Amniotic stem cell (primary cell): ENCODE results near the gene CLN6.
A peak's percentile ranks its signal among the peaks of the same experiment; 100 is the strongest.
"Not testable (repeated sequence)": the region's sequence is repeated elsewhere in the genome, so short reads cannot be mapped to it uniquely, and the experiment has no call there.

Source experiments
- DNase-seq: peaks from one replicate; lab custom pipeline; 2025; lab: John Stamatoyannopoulos, UW

The CLN6 gene

DNA sequence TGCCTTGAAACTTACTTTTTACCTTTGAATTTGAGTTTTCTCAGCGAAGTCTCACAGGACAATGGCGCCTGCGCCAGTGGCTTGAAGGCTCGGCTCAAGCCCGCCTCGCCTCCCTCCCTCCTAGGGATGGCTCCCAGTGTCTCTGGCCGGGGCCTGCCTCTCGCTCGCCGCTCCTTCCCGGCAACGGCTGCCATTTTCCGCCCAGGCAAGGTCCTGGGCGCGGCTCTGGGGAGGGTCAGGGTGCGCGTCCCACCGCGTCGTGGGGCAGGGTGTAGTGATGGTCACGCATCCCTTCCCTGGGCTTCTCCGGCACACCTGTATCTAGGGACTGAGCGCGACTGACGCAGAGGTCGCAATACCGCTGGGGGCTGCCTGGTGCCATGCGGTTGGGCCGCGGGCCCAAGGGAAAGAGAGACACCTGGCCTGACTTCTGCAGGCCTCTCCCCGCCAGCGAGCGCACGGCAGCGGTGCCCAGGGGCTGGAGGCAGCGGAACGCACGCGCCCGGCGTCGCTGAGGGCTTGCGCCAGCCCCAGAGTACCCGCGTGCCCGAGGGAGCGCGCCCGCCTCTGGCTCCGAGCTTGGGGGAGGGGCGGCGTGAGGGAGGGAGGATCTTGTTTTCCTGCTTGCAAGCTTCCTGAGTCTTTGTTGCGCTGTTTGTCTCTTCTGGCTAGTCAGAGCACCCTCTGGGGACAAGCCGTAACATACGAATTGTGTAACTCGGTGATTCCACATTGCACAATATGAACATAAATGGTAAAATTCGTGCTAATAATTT is 27.3 kb upstream of the CLN6 start:
- DNase-seq = peak; percentile 63

DNA sequence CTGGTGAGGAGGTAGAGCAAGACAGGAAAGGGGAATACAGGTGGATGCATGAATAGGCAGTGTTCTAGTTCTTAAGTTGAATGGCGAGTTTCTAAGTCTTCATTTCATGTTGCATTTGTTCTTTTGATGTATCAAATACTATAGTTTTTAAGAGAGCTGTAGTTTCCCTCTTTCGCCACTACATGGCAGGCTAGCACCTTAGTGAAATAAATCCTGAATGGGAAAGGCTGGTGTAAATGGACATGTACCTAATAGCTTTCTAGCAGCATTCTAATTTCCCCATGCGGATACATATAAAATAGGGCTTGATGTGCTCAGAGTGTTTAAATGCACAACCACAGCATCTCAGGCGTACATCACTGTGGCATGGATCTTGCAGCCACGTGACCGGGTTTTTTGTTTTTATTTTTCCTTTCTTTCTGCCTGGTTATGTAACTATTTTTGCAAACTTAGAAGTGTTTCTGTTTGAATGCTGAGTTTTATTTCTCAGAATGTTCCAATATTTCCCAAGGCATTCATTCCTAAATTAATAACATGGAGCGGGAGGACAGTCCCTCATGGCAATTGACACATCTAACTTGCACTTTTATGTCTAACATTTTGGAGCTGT is 23.5 kb upstream of the CLN6 start:
- peak; percentile 43 for DNase-seq

DNA sequence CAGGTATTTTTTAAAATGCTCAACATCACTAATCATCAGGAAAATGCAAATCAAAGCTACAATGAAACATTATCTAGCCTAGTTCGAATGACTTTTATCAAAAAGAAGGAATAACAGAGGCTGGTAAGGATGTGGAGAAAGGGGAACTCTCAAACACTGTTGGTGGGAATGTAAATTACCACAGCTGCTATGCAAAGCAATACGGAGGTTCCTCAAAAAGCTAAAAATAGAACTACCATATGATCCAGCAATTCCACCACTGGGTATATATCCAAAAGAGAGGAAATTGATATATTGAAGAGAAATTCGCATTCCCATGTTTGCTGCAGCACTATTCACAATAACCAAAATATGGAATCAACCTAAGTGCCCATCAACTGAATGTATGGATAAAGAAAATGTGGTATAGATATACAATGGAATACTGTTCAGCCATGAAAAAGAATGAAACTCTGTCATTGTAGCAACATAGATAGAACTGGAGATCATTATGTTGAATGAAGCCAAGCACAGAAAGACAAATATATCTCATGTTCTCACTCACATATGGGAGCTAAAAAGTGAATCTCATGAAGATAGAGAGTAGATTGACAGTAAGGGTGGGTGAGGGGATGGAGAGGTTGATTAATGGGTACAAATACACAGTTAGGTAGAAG is 19.7 kb upstream of the CLN6 start:
- DNase-seq = no peak

DNA sequence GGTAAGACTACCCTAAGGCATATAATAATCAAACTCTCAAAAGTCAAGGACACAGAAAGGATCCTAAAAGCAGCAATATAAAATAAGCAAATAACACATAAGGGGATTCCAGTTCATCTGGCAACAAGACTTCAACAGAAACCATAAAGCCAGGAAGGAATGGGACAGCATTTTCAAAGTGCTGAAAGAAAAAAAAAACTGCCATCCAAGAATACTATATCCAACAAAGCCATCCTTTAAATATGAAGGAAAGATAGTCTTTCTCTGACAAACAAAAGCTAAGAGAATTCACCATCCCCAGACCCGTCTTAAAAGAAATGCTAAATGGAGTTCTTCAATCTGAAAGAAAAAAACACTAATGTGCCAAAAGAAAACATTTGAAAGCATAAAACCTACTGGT is 14.7 kb upstream of the CLN6 start:
- DNase-seq = no peak

DNA sequence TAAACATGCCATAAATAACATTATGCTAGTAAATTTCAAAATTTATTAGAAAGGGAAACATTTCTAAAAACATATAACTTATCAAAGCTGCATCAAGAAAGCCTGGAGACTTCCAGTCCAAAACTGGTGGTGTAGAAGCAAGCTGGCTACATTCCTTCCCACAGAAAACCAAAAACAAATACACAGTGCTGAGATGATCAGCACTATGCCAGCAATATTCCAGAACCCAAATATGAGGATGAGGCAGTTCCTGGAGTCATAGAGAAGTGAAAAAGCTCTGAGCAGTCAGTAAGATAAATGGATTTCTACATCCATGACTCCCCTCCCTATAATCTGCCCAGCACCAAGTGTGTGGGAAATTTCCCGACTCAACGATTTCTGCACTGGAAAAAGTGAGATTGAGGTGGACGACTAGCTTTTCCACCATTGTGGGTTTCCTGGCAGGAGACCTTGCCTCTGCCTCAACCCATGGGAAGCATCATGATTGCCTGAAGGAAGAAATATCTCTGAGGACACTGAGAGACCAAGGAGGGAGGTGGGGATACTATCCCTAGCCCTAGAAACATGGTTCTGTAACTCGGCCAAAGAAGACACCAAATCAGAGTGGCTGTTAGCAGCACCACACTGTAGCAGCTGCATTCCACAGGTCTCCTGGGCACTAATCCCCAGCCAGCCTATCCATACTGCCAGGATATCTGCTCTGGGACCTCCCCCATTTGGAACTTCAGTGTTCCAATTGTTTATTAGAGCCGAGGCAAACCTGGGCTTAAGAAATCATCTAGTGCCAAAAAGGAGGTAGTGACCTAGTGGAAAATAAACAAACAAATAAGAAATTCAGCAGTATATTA is 11.8 kb upstream of the CLN6 start:
- no peak for DNase-seq

DNA sequence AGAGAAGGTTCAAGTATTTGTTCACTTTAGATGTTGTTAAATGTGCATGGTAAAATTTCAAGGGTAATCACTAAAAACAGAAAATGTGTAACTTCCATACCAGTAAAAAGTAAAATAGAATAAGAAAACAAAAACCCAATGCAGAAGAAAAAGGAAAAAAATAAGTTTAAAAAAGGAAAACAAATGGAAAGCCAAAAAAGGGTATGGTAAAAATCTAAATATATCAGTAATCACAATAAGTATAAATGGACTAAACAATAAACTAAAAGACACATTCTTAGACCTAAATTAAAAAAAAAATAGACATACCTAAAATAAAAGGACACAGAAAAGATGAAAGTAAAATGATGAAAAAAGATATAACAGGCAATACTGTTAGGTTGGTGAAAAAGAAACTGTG is 9.5 kb upstream of the CLN6 start:
- DNase-seq = no peak

DNA sequence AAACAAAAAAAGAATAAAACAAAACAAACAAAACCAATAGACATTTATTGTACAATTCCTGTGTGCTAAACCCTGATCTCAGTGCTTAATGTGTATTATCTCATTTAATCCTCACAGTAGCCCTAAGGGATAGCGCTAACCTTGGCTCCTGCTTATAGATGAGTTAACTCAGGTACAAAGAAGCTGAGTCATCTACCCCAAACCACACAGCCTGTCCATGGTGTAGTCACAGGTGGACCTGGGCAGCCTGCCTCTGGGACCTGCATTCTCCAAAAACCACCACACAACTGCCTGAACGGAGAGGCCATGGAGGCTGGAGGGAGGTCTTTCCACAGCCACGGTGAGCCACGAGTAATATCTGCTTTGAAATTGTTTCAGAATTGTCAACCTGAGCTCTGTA is 5.5 kb upstream of the CLN6 start:
- DNase-seq = no peak

DNA sequence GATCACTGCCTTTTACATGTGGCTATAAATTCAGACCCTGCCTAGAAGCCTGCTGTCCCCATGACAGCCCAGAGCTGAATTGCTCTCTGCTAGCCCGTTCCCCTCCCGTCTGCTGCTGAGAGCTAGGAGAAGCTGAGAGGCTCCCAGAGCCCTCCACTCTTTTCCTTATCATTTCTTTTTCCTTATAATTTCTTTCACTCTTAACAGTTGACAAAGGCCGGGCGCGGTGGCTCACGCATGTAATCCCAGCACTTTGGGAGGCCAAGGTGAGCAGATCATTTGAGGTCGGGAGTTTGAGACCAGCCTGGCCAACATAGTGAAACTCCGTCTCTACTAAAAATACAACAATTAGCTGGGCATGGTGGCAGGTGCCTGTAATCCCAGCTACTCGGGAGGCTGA is 5.0 kb upstream of the CLN6 start:
- DNase-seq = not testable (repeated sequence)

DNA sequence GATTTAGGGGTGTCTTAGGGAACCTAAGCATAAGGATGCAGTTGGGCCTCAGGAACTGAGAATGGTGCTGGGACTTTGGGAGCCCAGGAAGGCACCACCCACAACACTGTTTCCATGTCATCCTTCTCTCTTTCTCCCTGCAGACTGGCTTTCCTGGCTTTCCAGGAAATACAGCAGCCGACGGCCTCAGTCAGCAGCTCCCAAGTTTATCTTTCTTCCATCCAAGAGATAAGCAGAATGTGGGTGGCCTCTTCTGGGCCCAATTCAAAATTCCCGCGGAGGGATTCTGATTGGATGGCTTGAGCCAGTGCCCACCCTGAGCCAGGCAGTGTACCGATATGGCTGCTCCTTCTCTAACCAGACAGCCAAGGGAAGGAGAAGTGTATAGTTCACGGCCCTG is 4.5 kb upstream of the CLN6 start:
- no peak for DNase-seq

DNA sequence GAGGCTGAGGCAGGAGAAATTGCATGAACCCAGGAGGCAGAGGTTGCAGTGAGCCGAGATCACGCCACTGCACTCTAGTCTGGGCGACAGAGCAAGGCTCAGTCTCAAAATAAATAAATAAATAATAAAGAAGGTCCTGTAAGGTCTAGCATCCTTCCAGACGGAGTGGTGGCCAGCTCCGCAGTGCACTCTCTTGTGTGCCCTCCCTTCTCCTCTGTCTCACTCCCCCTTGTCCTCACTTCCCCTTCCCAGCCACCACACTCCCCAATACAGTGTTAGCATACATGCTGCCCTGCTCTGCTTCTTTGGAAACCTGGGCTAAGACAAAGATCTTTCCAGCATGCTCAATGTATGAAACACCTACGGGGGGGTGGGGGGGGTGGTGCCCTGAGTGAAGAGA is 3.4 kb upstream of the CLN6 start:
- DNase-seq = no peak

DNA sequence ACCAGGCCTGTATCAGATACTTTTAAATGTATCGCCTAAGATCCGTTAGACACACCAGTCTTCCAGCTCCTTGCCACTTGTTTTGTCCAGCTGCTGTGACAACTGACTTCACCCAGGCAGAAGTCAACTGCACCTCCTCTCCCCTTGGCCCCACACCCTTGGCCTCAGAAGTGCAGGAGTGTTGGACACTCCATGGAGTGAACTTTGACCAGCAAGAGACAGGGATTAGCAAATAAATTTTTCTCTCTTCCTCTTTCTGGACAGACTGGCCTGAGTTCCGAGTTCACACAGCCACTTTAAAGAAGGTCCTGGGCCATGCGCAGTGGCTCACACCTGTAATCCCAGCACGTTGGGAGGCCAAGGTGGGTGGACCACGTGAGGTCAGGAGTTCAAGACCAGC is 2.9 kb upstream of the CLN6 start:
- no peak for DNase-seq

DNA sequence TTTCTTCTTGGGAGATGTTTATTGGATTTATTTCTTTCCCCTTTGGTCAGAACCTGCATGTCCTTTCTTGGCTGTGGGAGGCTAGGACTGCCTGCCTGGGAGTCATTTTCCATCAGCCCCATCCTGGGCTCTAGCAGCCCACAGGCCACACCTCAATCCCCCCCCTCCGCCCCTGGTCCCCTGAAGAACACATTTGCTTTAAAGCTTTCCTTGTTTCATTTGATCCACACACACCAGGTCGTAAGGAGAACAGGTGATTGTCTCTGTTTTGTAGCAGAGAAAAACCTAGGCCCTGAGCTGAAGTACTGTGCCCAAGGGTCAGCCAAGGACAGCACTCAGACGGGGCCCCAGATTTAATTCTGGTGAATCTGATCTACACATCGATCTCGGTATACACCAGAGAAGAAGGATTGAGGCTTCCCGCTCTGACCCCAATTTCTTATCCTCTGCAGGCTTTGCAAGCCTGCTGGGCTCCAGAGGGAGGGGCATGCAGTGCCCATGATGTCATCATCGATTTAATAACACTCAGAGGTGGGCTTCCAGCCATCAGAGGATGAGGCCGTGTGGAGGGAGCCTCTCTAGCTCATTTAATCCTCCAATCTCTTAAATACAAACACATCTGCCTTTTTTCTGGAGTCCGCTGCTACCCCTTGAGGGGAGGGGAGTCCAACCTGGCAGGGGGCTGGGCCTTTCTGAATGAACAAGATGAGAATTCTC is 1.7 kb upstream of the CLN6 start:
- no peak for DNase-seq

DNA sequence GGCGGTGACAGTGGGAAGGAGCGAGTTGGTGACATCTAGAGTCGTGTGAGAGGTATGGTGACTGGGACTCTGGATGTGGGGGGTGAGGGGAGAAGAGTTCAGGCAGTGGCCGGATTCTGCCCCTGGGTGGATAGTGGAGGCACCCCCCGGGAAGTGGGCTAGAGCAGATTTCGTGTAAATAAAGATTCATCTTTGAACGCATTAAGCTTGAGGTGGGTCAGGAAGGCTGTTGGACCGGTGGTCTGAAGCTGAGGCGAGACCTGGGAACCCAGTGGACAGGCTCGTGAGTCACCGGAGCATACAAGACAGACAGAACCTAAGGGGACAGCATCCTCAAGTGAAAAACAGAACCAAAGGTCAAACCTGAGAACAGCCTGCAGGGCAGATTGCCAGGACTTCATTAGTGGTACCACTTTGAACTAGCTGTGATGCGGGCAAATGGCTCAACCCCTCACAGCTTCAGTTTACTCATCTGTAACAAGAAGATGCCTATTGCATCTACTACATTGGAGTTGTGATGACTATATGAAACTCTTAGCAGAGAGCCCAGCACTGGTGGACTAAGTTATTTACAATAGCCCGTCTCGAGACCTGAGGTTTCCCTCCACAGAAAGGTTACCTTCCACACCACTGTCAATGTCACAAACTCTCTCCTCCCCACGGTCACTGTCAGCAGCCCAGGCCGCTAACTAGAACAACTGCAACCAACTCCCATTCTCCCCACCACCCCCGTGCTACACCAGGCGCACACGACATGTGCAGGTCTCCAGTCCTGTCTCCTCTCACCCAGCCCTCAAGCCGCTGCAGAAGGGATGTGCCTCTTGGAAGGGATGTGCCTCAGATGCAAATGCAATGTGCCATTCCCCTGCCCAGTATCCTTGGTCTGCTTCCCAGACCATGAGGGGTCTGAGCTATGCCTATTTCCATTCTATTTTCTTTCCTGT is 901 bp upstream of the CLN6 start:
- DNase-seq = no peak

DNA sequence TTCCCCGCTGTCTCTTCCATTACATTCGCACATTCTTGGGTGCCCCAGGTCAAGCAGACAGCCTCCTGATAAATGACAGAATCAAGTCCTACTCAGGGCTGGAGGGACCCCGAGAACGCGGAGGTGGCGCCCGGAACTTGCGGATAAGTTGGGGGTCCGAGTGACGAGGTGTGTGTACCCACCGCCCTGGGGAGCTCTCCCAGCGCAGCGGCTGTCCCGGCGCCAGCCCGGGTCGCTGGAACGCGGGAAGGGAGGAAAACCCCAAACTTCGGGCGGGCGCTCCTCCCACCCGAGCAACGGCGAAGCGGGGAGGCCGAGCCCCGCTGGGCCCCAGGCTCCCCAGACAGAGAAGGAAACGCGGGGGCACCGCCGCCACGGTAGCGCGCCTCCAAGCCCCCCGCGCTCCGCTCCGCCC is 550 bp downstream of the CLN6 start:
- no peak for DNase-seq

DNA sequence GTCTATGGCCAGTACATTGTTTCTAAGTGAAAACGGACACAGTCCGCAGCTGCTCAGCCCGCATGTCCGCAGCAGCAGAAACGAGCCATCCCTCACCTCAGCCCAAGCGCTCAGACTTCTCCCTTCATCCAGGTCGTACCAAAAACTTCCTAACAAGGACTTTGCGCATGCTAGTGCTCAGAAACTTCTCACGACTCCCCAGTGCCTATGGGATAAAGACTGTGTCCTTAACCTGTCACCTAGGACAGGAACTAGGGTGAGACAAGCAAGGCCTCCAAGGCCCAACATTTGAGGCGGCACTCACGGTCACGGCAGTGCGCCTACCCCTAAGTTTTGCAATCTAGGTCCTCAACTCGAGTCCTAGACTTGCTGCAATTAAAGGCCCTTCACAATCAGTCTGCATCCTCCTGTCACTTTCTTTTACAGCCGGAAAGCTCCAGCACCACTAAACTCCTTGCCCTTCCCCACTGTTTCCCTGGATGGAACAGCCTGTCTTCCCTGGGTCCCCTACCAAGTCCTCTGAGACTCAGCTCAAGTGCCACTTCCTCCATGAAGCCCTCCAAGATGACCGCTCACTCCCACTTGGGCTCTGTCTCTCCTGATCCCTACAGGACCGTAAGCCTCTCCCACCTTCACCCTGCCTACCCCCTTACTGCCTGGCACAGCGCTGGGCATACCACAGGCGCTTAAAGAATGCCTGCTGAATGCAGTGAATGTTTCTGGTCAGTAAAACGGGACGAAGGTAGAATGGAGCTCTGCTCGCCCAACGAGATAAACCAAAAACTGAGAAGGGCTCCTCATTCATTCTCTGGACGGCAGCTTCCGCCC is 1.2 kb downstream of the CLN6 start:
- DNase-seq = no peak

DNA sequence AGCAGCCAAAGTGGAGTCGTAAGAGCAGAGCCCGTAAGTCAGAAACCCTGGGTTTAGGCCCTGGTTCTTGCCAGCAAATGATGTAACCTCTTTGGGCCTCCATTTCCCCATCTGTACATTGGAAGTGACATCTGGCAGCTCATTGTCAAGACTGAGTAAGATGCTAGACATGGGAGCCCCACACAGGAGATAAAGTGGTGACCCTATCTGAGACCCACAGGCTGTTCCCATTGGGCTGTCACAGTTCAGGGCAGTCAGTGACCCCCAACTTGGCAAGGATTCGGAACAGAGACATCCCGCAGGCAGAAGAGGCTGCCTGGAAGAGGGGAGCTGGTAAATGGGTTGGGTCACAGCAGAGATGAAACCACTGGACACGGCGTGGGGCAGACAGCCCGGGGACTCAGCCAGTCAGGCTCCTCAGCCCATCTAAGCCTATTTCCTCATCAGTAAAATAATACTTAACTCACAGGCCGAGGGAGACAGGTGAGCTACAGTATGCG is 1.8 kb downstream of the CLN6 start:
- DNase-seq = no peak

DNA sequence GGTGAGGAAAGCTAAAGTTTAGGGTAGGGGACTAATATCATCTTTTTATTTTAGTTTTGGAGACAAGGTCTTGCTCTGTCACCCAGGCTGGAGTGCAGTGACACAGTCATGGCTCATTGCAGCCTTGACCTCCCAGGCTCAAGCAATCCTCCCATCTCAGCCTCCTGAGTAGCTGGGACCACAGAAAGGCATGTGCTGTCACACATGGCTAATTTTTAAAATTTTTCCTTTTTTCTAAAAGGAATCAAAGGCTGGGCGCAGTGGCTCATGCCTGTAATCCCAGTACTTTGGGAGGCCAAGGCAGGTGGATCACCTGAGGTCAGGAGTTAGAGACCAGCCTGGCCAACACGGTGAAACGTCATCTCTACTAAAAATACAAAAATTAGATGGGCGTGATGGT is 4.1 kb downstream of the CLN6 start:
- not testable (repeated sequence) for DNase-seq

DNA sequence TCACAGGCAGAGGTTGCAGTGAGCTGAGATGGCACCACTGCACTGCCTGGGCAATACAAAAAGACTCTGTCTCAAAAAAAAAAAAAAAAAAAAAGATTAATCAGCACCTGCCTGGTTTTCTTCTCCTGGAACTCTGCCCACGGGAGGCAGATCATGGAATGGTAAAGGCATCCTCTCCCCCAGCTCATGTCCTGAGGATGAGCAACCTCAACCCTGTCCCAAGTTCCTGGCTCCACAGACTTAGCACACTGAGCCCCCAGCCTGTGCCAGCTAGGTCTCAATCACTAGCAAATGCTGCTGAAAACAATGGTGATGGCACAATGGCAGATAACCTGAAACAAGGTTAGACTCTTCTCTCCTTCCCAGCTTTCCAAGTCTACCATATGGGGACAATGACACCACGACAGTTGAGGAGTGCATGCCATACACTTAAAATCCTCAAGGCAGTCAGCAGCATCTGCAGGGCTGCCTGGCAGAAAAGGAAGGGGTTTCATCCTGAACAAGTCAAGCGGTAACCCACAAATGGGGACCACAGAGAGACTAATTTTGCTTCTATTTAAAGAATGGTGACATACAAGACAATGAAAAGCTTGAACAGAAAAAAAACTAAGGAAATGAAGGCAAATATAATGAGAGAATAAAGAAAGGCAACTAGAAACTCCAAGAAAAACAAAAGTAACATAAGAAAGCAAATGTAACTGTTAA is 4.8 kb downstream of the CLN6 start:
- no peak for DNase-seq

DNA sequence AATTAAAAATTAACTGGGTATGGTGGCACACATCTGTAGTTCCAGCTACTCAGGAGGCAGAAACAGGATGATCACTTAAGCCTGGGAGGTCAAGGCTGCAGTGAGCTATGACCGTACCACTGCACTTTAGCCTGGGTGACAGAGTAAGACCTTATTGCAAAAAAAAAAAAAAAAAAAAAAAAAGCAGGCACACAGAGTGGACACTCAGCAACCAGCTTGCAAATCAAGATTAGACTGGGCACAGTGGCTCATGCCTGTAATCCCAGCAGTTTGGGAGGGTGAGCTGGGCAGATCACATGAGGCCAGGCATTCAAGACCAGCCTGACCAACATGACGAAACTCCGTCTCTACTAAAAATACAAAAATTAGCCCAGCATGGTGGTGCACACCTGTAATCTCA is 5.4 kb downstream of the CLN6 start:
- DNase-seq = no peak
